Measurements from ENCODE around the gene RBBP6.

Gene RBBP6

DNA sequence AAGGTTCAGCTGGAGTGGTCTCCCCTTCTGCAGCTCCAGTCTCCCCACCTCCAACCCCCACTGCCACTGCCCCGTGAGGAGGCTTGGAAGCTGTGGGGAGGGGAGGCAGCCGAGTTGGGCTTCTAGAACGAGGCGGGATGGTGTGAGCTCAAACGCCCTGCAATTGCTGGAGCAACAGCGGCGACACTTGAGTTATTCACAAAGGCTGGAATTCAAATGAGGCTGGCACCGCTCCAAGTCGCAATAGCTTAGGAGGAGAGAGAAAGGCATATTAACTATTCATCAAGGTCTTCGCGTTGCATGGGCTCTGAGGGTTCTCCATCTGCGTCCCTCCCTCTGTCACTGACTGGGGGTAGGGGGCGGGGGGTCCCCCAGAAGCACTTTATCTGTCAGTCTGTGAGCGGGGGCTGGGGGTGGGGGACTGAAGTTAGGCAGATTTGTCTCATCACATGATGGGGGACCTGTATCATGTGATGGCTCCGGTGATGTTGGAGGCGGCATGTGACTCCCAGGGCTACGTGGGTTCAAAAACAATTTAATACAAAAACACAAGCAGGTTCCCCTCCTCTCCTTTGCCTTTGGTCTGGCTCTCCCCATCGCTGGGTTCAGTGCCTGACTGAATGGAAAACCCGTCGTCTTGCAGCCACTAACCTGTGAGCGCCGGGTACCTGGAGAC lies 70.5 kb downstream of the RBBP6 start:
- no peaks in the 10 kb centered on the region for H3F3A ChIP-seq (ENCODE audit: insufficient read depth)
- TF ChIP-seq, protein P1, sequence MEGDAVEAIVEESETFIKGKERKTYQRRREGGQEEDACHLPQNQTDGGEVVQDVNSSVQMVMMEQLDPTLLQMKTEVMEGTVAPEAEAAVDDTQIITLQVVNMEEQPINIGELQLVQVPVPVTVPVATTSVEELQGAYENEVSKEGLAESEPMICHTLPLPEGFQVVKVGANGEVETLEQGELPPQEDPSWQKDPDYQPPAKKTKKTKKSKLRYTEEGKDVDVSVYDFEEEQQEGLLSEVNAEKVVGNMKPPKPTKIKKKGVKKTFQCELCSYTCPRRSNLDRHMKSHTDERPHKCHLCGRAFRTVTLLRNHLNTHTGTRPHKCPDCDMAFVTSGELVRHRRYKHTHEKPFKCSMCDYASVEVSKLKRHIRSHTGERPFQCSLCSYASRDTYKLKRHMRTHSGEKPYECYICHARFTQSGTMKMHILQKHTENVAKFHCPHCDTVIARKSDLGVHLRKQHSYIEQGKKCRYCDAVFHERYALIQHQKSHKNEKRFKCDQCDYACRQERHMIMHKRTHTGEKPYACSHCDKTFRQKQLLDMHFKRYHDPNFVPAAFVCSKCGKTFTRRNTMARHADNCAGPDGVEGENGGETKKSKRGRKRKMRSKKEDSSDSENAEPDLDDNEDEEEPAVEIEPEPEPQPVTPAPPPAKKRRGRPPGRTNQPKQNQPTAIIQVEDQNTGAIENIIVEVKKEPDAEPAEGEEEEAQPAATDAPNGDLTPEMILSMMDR (IDR thresholded peaks at IDR 0.05; ENCODE audit: insufficient read depth, low read length, poor library complexity, severe bottlenecking): no peak
- TF ChIP-seq EZH2phosphoT487 (conservative IDR thresholded peaks at IDR 0.05; ENCODE audit: low read length): no peak
- H3K36me3 ChIP-seq (ENCODE audit: low read length): no peaks in the 10 kb centered on the region
- no peaks in the 10 kb centered on the region for H3K9me3 ChIP-seq (ENCODE audit: insufficient read depth, low read length)
- no peak overlapping the region for H3K4me2 ChIP-seq (ENCODE audit: low read depth, low read length, poor library complexity, severe bottlenecking)
- no peak overlapping the region for H2AFZ ChIP-seq (ENCODE audit: low read depth, low read length, severe bottlenecking)
- no peaks in the 10 kb centered on the region for H3K27me3 ChIP-seq (ENCODE audit: low read length)
- H4K20me1 ChIP-seq (ENCODE audit: low read depth, low read length): no peaks in the 10 kb centered on the region
- no peak overlapping the region for H3K4me3 ChIP-seq (ENCODE audit: insufficient read depth, low read length, poor library complexity, severe bottlenecking)
- H3K9me2 ChIP-seq (replicated peaks; ENCODE audit: insufficient read depth, low read length): no peaks in the 10 kb centered on the region
- no peak overlapping the region for H3K9ac ChIP-seq (ENCODE audit: low read length)
- no peak overlapping the region for H3K27ac ChIP-seq (ENCODE audit: low read depth, low read length)
- H3K79me2 ChIP-seq (ENCODE audit: insufficient read depth, low read length): no peaks in the 10 kb centered on the region

DNA sequence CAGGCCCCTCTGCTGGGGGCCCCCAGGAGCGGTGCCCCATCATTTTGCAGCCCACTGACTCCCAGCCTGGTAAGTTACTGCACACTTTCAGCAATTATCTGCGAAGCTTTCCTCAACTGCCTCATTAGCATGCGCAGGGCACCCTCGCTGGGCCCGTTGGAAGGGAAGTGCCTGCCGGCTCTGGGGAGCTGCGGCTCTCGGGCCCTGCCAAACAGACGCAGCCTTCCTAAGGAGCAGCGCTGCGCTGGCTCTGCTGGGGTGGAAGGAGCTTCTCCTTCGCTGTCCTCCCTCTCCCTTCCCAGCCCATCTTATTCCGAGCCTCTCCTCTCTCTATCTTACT lies 71.0 kb downstream of the RBBP6 start:
- Histone ChIP-seq H3K27me3 (ENCODE audit: low read length) (no peaks in the 10 kb centered on the region), H3K36me3 (ENCODE audit: low read length) (no peaks in the 10 kb centered on the region), H3K4me2 (ENCODE audit: low read depth, low read length, poor library complexity, severe bottlenecking) (no peak overlapping the region), H3K27ac (ENCODE audit: low read depth, low read length) (no peak overlapping the region), H2AFZ (ENCODE audit: low read depth, low read length, severe bottlenecking) (no peak overlapping the region), H3K9ac (ENCODE audit: low read length) (no peak overlapping the region), H3K79me2 (ENCODE audit: insufficient read depth, low read length) (no peaks in the 10 kb centered on the region), H3K9me3 (ENCODE audit: insufficient read depth, low read length) (no peaks in the 10 kb centered on the region), H3F3A (ENCODE audit: insufficient read depth) (no peaks in the 10 kb centered on the region), H4K20me1 (ENCODE audit: low read depth, low read length) (no peaks in the 10 kb centered on the region), H3K9me2 (replicated peaks; ENCODE audit: insufficient read depth, low read length) (no peaks in the 10 kb centered on the region), H3K4me3 (ENCODE audit: insufficient read depth, low read length, poor library complexity, severe bottlenecking) (no peak overlapping the region)
- TF ChIP-seq EZH2phosphoT487 (conservative IDR thresholded peaks at IDR 0.05; ENCODE audit: low read length): no peak
- TF ChIP-seq, protein P1 (IDR thresholded peaks at IDR 0.05; ENCODE audit: insufficient read depth, low read length, poor library complexity, severe bottlenecking): no peak

DNA sequence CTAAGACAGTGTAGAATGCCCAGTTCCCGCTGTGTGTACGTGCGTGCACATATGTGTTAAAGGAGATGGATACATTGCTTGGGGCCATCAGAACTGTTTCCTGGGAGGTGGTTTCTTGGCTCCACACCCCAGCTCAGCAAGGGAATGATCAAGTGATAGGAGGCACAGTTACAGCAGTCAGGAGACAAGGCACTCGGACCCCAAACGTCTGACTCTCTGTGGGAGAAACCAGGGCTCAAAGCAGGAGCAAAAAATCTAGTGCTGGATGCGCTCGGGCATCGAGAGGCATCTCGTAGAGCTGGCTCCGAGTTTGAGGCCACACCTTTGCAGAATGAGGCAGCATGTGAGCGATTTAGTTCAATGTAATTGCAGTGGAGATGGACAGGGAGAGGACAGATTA lies 71.9 kb downstream of the RBBP6 start:
- no peak overlapping the region for H3K27ac ChIP-seq (ENCODE audit: low read depth, low read length)
- H3K79me2 ChIP-seq (ENCODE audit: insufficient read depth, low read length): no peaks in the 10 kb centered on the region
- no peaks in the 10 kb centered on the region for H3K9me3 ChIP-seq (ENCODE audit: insufficient read depth, low read length)
- no peaks in the 10 kb centered on the region for H3F3A ChIP-seq (ENCODE audit: insufficient read depth)
- H3K9ac ChIP-seq (ENCODE audit: low read length): no peak overlapping the region
- no peak overlapping the region for H3K4me2 ChIP-seq (ENCODE audit: low read depth, low read length, poor library complexity, severe bottlenecking)
- H3K36me3 ChIP-seq (ENCODE audit: low read length): no peaks in the 10 kb centered on the region
- H2AFZ ChIP-seq (ENCODE audit: low read depth, low read length, severe bottlenecking): no peak overlapping the region
- no peaks in the 10 kb centered on the region for H4K20me1 ChIP-seq (ENCODE audit: low read depth, low read length)
- no peaks in the 10 kb centered on the region for H3K27me3 ChIP-seq (ENCODE audit: low read length)
- H3K4me3 ChIP-seq (ENCODE audit: insufficient read depth, low read length, poor library complexity, severe bottlenecking): no peak overlapping the region
- no peak for TF ChIP-seq EZH2phosphoT487 (conservative IDR thresholded peaks at IDR 0.05; ENCODE audit: low read length)
- TF ChIP-seq, protein P1 (IDR thresholded peaks at IDR 0.05; ENCODE audit: insufficient read depth, low read length, poor library complexity, severe bottlenecking): no peak
- H3K9me2 ChIP-seq (replicated peaks; ENCODE audit: insufficient read depth, low read length): no peaks in the 10 kb centered on the region
